ENCODE data around the gene PGC. TPM values are rescaled to one million over a fixed set of nuclear protein-coding genes. Genes with fewer than 3 reads are reported as not detected.

Gene PGC
- total RNA-seq, 4 donors from 2014 or later, result not detected

GRCh38 chr6:41763470-41763869 lies 16.3 kb upstream of the PGC start:
- TF ChIP-seq CTCF (IDR thresholded peaks at IDR 0.05; ENCODE audit: low read depth), result no peak

GRCh38 chr6:41759905-41760579 lies 12.8 kb upstream of the PGC start:
- TF ChIP-seq CTCF (IDR thresholded peaks at IDR 0.05; ENCODE audit: low read depth), result no peak

GRCh38 chr6:41759106-41759904 lies 12.1 kb upstream of the PGC start:
- no peak for TF ChIP-seq CTCF (IDR thresholded peaks at IDR 0.05; ENCODE audit: low read depth)

- no peak for TF ChIP-seq CTCF (IDR thresholded peaks at IDR 0.05; ENCODE audit: low read depth)
These were observed 11.4 kb upstream of the PGC start for GRCh38 chr6:41758641-41759035.

GRCh38 chr6:41757931-41758640 lies 10.9 kb upstream of the PGC start:
- no peak for TF ChIP-seq CTCF (IDR thresholded peaks at IDR 0.05; ENCODE audit: low read depth)

- no peak for TF ChIP-seq CTCF (IDR thresholded peaks at IDR 0.05; ENCODE audit: low read depth)
These were observed 10.1 kb upstream of the PGC start for GRCh38 chr6:41757271-41757670.

GRCh38 chr6:41756354-41756753 lies 9.2 kb upstream of the PGC start:
- no peak for TF ChIP-seq CTCF (IDR thresholded peaks at IDR 0.05; ENCODE audit: low read depth)
